Measurements from ENCODE around the gene PLEKHG2. TPM values are rescaled to one million over a fixed set of nuclear protein-coding genes. Genes with fewer than 3 reads are reported as not detected.
A peak's percentile ranks its signal among the peaks of the same experiment; 100 is the strongest.
"Not testable (repeated sequence)": the region's sequence is repeated elsewhere in the genome, so short reads cannot be mapped to it uniquely, and the experiment has no call there.

PLEKHG2 gene
- total RNA-seq, 1 donor from 2014 or later: 172 TPM

DNA sequence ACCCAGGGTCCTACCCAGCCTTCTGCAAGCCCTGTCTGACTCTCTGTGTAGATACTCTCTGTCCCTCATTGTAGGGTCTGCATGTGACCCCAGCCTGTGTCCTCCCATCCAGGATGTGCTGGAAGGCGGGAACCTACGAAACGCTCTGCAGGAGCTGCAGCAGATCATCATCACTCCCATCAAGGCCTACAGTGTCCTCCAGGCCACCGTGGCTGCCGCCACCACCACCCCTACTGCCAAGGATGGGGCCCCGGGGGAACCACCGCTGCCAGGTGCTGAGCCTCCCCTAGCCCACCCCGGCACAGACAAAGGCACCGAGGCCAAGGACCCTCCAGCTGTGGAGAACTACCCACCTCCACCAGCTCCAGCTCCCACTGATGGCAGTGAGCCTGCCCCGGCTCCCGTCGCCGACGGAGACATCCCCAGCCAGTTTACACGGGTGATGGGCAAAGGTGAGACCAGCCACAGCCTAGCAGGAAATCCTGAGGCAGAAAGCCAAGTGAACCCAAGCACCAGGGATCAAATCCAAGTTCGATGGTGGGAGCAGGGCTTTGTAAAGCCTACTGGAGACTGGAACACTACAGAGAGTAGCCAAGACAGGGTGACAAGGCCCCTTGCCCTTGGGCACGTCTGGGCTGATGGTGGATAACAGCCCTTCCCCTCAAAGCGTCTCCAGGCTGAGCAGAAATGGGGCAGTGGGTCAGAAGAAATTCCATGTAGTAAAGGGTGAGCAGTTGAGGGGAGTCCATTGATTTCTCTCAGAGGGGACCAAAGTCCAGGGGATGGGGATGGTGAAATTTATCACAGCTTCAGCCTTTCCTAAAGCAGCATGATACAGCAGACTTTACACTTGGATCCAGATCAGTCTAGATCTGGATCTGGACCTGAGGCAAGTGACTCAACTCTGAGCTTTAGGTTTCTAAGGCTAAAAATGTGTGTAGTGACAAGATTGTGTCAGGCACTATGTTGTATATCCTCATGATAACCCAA, 34.8 kb upstream of the PLEKHG2 start:
- H3K9me3 Mint-ChIP-seq (ENCODE audit: unreplicated experiment): no peaks in the 10 kb centered on the region
- no peak overlapping the region for H3K27ac Mint-ChIP-seq (ENCODE audit: unreplicated experiment)
- no peak for DNase-seq (ENCODE audit: low spot score)
- H3K27me3 Mint-ChIP-seq (ENCODE audit: unreplicated experiment): peaks cover 23% of the 10 kb centered on the region
- TF ChIP-seq, protein P1, sequence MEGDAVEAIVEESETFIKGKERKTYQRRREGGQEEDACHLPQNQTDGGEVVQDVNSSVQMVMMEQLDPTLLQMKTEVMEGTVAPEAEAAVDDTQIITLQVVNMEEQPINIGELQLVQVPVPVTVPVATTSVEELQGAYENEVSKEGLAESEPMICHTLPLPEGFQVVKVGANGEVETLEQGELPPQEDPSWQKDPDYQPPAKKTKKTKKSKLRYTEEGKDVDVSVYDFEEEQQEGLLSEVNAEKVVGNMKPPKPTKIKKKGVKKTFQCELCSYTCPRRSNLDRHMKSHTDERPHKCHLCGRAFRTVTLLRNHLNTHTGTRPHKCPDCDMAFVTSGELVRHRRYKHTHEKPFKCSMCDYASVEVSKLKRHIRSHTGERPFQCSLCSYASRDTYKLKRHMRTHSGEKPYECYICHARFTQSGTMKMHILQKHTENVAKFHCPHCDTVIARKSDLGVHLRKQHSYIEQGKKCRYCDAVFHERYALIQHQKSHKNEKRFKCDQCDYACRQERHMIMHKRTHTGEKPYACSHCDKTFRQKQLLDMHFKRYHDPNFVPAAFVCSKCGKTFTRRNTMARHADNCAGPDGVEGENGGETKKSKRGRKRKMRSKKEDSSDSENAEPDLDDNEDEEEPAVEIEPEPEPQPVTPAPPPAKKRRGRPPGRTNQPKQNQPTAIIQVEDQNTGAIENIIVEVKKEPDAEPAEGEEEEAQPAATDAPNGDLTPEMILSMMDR (IDR thresholded peaks at IDR 0.05; ENCODE audit: unreplicated experiment): no peak
- no peaks in the 10 kb centered on the region for H3K4me1 Mint-ChIP-seq (ENCODE audit: unreplicated experiment)
- H3K4me3 Mint-ChIP-seq (ENCODE audit: unreplicated experiment): no peak overlapping the region
- peaks cover 61% of the 10 kb centered on the region for H3K36me3 Mint-ChIP-seq (ENCODE audit: low read depth, unreplicated experiment)

- Mint-ChIP-seq H3K4me3 (ENCODE audit: unreplicated experiment) (peak overlapping the region; percentile 71), H3K27me3 (ENCODE audit: unreplicated experiment) (peaks cover 24% of the 10 kb centered on the region), H3K36me3 (ENCODE audit: low read depth, unreplicated experiment) (peaks cover 67% of the 10 kb centered on the region)
- DNase-seq (ENCODE audit: low spot score); H3K27ac Mint-ChIP-seq (ENCODE audit: unreplicated experiment); H3K4me1 Mint-ChIP-seq (ENCODE audit: unreplicated experiment); H3K9me3 Mint-ChIP-seq (ENCODE audit: unreplicated experiment): not testable (repeated sequence)
Observed at GRCh38 chr19:39379366-39379765, 33.1 kb upstream of the PLEKHG2 start.

GRCh38 chr19:39379865-39380396, 32.5 kb upstream of the PLEKHG2 start:
- DNase-seq (ENCODE audit: low spot score): no peak
- Mint-ChIP-seq H3K27me3 (ENCODE audit: unreplicated experiment) (peaks cover 21% of the 10 kb centered on the region), H3K9me3 (ENCODE audit: unreplicated experiment) (no peaks in the 10 kb centered on the region), H3K4me3 (ENCODE audit: unreplicated experiment) (peak overlapping the region; percentile 28), H3K4me1 (ENCODE audit: unreplicated experiment) (no peaks in the 10 kb centered on the region), H3K27ac (ENCODE audit: unreplicated experiment) (no peak overlapping the region), H3K36me3 (ENCODE audit: low read depth, unreplicated experiment) (peaks cover 65% of the 10 kb centered on the region)
- TF ChIP-seq, protein P1 (IDR thresholded peaks at IDR 0.05; ENCODE audit: unreplicated experiment): no peak

DNA sequence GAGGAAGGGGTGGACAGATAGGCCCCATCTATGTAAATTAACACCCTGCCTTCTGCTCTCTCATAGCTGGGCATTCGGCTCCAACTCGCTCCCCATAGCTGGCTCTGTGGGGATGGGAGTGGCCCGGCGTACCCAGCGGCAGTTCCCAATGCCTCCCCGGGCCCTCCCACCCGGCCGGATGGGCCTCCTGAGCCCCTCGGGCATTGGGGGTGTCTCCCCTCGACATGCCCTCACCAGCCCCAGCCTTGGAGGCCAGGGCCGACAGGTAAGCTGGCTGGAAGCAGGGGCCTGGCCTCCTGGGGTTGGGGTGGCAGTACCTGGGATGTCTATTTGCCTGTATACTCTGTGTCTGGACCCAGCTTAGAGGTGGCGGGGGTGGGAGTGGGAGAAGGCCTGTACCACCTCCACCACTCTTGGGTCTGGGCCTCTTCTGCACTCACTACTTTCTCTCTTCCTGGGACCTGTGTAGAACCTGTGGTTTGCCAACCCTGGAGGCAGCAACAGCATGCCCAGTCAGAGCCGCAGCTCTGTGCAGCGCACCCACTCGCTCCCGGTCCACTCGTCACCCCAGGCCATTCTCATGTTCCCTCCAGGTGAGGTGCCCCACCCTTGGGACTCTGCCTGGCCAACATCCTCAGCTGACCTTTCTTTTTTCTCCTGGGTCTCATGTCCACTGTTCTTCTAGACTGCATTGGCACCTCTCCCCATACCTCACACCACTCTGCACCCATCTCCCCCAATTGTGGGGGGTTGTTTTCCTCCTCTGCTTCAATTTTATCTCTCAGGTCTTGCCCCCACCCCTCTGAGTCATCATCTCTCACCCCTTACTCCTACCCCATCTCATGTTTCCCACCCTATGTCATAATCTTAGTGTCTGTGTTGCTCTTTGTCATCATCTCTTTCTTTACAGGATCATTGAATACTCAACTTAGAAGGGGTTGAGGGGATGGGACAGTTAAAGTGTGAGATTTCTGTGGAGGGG, 31.7 kb upstream of the PLEKHG2 start:
- no peaks in the 10 kb centered on the region for H3K9me3 Mint-ChIP-seq (ENCODE audit: unreplicated experiment)
- peaks cover 21% of the 10 kb centered on the region for H3K27me3 Mint-ChIP-seq (ENCODE audit: unreplicated experiment)
- no peaks in the 10 kb centered on the region for H3K4me1 Mint-ChIP-seq (ENCODE audit: unreplicated experiment)
- no peak overlapping the region for H3K27ac Mint-ChIP-seq (ENCODE audit: unreplicated experiment)
- TF ChIP-seq, protein P1 (IDR thresholded peaks at IDR 0.05; ENCODE audit: unreplicated experiment): no peak
- no peak for DNase-seq (ENCODE audit: low spot score)
- peak overlapping the region; percentile 44 for H3K4me3 Mint-ChIP-seq (ENCODE audit: unreplicated experiment)
- peaks cover 62% of the 10 kb centered on the region for H3K36me3 Mint-ChIP-seq (ENCODE audit: low read depth, unreplicated experiment)
